Loucy (cell line): Measurements from ENCODE around the gene TUBA3D.
"Not testable (repeated sequence)": the region's sequence is repeated elsewhere in the genome, so short reads cannot be mapped to it uniquely, and the experiment has no call there.

Experiments
- EZH2phosphoT487 ChIP-seq: fragments of 200-600 bp; IDR thresholded peaks from 2 replicates; pipeline ENCODE4 v1.6.1; 2018; ENCODE audit warnings: antibody characterized with exemption, mild to moderate bottlenecking, moderate library complexity, borderline replicate concordance
- TF ChIP-seq, protein P1 (sequence below): fragments of 200-600 bp; sonication (generic); conservative IDR thresholded peaks from 2 replicates; pipeline ENCODE4 v1.5.1; 2014; ENCODE audit warnings: mild to moderate bottlenecking, antibody characterized with exemption, low read length

- TF ChIP-seq, protein P1, sequence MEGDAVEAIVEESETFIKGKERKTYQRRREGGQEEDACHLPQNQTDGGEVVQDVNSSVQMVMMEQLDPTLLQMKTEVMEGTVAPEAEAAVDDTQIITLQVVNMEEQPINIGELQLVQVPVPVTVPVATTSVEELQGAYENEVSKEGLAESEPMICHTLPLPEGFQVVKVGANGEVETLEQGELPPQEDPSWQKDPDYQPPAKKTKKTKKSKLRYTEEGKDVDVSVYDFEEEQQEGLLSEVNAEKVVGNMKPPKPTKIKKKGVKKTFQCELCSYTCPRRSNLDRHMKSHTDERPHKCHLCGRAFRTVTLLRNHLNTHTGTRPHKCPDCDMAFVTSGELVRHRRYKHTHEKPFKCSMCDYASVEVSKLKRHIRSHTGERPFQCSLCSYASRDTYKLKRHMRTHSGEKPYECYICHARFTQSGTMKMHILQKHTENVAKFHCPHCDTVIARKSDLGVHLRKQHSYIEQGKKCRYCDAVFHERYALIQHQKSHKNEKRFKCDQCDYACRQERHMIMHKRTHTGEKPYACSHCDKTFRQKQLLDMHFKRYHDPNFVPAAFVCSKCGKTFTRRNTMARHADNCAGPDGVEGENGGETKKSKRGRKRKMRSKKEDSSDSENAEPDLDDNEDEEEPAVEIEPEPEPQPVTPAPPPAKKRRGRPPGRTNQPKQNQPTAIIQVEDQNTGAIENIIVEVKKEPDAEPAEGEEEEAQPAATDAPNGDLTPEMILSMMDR, result not testable (repeated sequence)
- not testable (repeated sequence) for TF ChIP-seq EZH2phosphoT487
These were observed 45.6 kb downstream of the TUBA3D start for GRCh38 chr2:131521524-131521923.
